ENCODE measurements around the gene GNAL.

Gene GNAL

DNA sequence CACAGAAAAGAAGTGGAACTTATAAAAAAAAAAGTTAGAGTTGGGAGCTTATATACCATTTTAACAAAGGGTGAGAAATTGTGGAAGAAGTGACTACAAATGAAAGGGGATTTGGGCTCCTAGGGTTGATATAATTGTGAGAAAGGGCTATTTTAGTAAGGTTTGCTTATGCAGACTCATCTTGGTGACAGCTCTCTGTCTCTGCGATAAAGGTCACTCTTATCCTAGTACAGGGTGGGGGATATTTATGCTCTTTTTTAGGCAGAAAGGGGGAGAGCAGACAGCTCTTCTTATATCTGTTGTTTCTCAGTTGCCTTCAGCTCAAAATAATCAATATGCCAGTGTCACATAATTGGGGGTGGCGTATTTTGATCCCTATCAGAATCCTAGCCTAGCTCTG lies 130.9 kb downstream of the GNAL start:
- DNase-seq (ENCODE audit: low read depth, low spot score): no peak
- H3K36me3 ChIP-seq (ENCODE audit: insufficient read depth, low read length): no peaks in the 10 kb centered on the region
- H3K4me3 ChIP-seq: no peak overlapping the region
- no peaks in the 10 kb centered on the region for H3K9me3 ChIP-seq (ENCODE audit: low read depth, low read length)
- no peak for TF ChIP-seq EZH2 (IDR thresholded peaks at IDR 0.05)
- TF ChIP-seq FOXP2 (optimal IDR thresholded peaks at IDR 0.05; ENCODE audit: control extremely low read depth, extremely low read length, insufficient read depth): no peak
- H3K9ac ChIP-seq (ENCODE audit: insufficient read length): no peak overlapping the region
- H3K27ac ChIP-seq: no peak overlapping the region

DNA sequence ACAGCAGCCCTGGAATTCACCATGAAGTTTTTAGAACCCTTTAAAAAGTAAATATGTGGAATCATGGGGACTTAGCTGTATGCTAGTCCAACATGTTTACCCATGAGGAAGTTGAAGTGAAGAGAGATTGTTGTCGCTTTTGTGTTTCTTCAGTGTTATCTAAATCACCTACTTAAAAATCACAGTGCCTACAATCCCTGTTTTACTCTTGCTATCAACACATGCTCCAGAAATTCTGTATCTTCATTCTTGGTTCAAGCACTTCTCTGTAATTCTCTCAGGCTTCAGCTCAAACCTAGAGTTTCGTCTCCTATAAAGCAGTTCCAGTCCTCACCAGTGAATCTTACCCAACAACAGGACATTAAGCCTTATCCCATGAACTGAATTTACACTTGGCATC lies 131.6 kb downstream of the GNAL start:
- no peak for TF ChIP-seq EZH2 (IDR thresholded peaks at IDR 0.05)
- no peak for TF ChIP-seq FOXP2 (optimal IDR thresholded peaks at IDR 0.05; ENCODE audit: control extremely low read depth, extremely low read length, insufficient read depth)
- no peak for TF ChIP-seq POLR2AphosphoS5 (IDR thresholded peaks at IDR 0.05; ENCODE audit: borderline replicate concordance, low read depth, low read length)
- Histone ChIP-seq H3K4me3 (no peak overlapping the region), H3K9ac (ENCODE audit: insufficient read length) (no peak overlapping the region), H3K9me3 (ENCODE audit: low read depth, low read length) (no peaks in the 10 kb centered on the region), H3K36me3 (ENCODE audit: insufficient read depth, low read length) (no peaks in the 10 kb centered on the region), H3K27ac (no peak overlapping the region)
- DNase-seq (ENCODE audit: low read depth, low spot score): no peak

DNA sequence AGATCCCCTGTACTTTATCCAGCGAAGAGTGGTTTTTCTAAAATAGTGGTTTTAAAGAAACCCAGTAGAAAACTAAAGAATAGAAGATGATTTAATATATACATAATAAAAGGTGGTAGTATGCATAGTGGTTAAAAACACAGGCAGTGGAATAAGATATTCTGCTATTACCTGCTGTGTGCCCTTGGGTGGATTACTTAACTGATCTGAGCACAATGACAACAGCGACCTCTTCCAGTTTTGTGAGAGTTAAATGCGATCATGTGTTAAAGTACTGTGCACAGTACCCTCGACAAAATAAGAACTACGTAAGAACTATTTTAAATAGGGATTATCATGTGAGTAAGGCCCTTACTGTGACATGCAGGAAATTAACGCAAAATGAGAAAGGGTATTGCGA lies 132.1 kb downstream of the GNAL start:
- DNase-seq (ENCODE audit: low read depth, low spot score): no peak
- no peaks in the 10 kb centered on the region for H3K9me3 ChIP-seq (ENCODE audit: low read depth, low read length)
- TF ChIP-seq FOXP2 (optimal IDR thresholded peaks at IDR 0.05; ENCODE audit: control extremely low read depth, extremely low read length, insufficient read depth): no peak
- H3K27ac ChIP-seq: no peak overlapping the region
- no peak overlapping the region for H3K4me3 ChIP-seq
- H3K9ac ChIP-seq (ENCODE audit: insufficient read length): no peak overlapping the region
- no peaks in the 10 kb centered on the region for H3K36me3 ChIP-seq (ENCODE audit: insufficient read depth, low read length)

DNA sequence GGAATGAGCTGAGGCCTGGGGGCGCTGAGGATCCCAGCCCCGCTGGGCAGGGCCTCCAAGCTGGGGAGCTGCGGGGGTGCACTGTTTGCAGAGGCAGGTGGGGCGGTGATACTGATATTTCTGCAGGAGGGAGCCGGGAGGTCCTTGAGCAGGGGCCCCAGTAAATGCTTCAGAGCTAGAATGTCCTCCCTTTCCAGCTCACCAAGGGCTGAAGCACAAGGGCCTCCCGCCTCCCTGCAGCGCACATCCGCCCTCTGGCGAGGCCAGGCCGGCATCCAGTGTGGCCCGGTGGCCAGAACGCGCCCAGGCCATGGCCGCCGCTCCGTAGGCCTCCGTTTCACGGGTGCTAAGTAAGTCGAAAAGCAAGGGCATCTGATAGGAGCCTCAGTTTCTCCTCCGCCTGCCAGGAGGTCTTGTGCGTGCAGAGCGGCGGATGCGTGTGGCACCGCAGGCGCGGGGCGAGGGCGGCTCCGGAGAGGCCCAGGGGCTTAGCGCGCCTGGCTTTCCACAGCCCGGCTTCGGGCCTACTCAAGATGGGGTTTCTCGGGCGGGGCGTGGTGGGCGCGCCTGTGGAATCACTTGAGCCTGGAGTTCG lies 132.7 kb downstream of the GNAL start:
- no peak for TF ChIP-seq POLR2AphosphoS5 (IDR thresholded peaks at IDR 0.05; ENCODE audit: borderline replicate concordance, low read depth, low read length)
- no peak for TF ChIP-seq FOXP2 (optimal IDR thresholded peaks at IDR 0.05; ENCODE audit: control extremely low read depth, extremely low read length, insufficient read depth)
- TF ChIP-seq EZH2 (IDR thresholded peaks at IDR 0.05): no peak
- DNase-seq (ENCODE audit: low read depth, low spot score): no peak
- H3K4me3 ChIP-seq: no peak overlapping the region
- H3K9ac ChIP-seq (ENCODE audit: insufficient read length): no peak overlapping the region
- H3K9me3 ChIP-seq (ENCODE audit: low read depth, low read length): no peaks in the 10 kb centered on the region
- H3K27ac ChIP-seq: no peak overlapping the region
- H3K36me3 ChIP-seq (ENCODE audit: insufficient read depth, low read length): no peaks in the 10 kb centered on the region

DNA sequence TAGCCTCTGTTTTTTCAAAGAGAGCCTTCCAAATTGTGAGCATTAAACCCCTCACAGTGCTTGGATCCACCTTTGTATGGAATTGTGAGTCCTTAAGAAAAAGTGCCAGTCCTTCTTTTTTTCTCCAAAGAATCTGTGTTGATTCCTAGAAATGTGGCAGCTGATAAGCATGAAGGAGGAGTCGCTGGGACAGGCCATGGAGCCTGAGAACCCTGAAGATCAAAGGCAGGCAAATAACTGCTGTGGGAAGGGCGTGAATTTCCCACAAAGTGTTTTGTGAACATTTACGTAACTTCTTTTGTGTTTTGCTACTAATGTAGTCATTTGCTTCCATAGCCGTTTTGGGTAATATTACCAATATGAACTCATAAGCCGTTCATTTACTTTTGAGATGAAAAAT lies 134.5 kb downstream of the GNAL start:
- H3K9ac ChIP-seq (ENCODE audit: insufficient read length): no peak overlapping the region
- H3K9me3 ChIP-seq (ENCODE audit: low read depth, low read length): no peaks in the 10 kb centered on the region
- no peak overlapping the region for H3K27ac ChIP-seq
- no peaks in the 10 kb centered on the region for H3K36me3 ChIP-seq (ENCODE audit: insufficient read depth, low read length)
- H3K4me3 ChIP-seq: no peak overlapping the region
- no peak for DNase-seq (ENCODE audit: low read depth, low spot score)
- TF ChIP-seq FOXP2 (optimal IDR thresholded peaks at IDR 0.05; ENCODE audit: control extremely low read depth, extremely low read length, insufficient read depth) (no peak), POLR2AphosphoS5 (IDR thresholded peaks at IDR 0.05; ENCODE audit: borderline replicate concordance, low read depth, low read length) (no peak), EZH2 (IDR thresholded peaks at IDR 0.05) (no peak)

DNA sequence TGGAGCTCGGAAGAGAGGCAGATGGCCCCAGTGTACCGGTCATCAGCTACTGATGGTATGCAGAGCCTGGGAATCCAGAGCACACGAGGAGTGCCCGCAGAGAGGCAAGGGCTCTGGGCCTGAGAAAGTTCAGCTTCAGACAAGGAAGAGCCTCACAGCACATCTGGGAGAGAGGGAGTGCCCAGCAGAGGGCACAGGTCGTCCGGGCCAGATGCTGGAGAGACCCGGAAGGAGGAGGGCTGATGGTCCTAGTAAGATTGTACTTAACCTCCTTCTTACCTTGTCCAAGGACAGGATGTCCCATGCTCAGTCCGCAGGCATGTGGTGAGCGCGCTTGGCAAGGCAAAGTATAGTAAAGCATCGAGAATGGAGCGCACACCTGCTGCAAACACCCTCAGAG lies 137.8 kb downstream of the GNAL start:
- Histone ChIP-seq H3K9me3 (ENCODE audit: low read depth, low read length) (no peaks in the 10 kb centered on the region), H3K9ac (ENCODE audit: insufficient read length) (no peak overlapping the region), H3K4me3 (no peak overlapping the region), H3K36me3 (ENCODE audit: insufficient read depth, low read length) (no peaks in the 10 kb centered on the region), H3K27ac (no peak overlapping the region)
- no peak for TF ChIP-seq FOXP2 (optimal IDR thresholded peaks at IDR 0.05; ENCODE audit: control extremely low read depth, extremely low read length, insufficient read depth)
- no peak for TF ChIP-seq EZH2 (IDR thresholded peaks at IDR 0.05)
- TF ChIP-seq POLR2AphosphoS5 (IDR thresholded peaks at IDR 0.05; ENCODE audit: borderline replicate concordance, low read depth, low read length): no peak
- DNase-seq (ENCODE audit: low read depth, low spot score): no peak

DNA sequence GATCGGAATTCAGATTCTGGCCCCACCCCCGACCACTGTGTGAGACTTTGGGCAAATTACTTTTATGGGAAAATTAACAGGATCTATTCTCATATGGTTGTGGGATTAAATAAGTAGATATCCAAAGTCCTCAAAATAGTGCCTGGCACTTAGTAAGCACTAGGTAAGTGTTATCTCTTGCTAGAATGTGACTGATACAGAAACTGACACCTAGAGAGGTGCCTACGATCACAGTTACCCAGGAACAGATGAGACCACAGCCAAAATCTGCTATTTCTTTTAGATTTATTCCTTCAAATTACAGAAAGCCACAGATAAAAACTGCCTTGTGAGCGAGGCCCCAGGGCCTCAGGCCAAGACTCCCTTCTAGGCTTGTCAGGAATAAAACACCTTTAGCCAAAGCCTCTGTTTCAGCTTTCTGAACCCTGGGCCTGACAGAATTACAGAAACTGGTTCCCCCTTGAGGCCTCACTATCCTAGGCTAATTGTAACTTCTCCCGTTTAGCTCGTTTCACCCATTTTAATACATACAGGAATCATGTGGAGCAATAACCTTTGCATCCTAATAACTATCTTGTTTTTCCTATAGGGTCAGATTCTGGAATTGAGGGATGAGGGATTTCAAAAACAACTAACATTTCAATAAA lies 139.8 kb downstream of the GNAL start:
- DNase-seq (ENCODE audit: low read depth, low spot score): no peak
- Histone ChIP-seq H3K27ac (no peak overlapping the region), H3K9me3 (ENCODE audit: low read depth, low read length) (no peaks in the 10 kb centered on the region), H3K4me3 (no peak overlapping the region), H3K36me3 (ENCODE audit: insufficient read depth, low read length) (no peaks in the 10 kb centered on the region), H3K9ac (ENCODE audit: insufficient read length) (peak overlapping the region; percentile 37)
- TF ChIP-seq EZH2 (IDR thresholded peaks at IDR 0.05): no peak
- TF ChIP-seq POLR2AphosphoS5 (IDR thresholded peaks at IDR 0.05; ENCODE audit: borderline replicate concordance, low read depth, low read length): no peak
- TF ChIP-seq FOXP2 (optimal IDR thresholded peaks at IDR 0.05; ENCODE audit: control extremely low read depth, extremely low read length, insufficient read depth): no peak

DNA sequence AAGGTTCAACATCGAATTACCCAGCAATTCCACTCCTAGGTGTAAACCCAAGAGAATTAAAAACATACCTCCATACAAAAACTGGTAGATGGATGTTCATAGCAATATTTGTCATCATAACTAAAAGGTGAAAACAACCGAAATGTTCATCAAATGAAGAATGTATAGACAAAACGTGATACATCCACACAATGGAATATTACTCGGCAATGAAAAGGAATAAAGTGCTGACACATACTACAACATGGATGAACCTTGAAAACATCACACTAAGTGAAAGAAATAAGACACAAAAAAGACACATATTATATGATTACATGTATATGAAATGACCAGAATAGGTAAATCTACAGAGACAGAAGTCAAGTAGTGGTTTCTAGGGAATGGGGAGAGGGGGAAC lies 141.5 kb downstream of the GNAL start:
- H3K36me3 ChIP-seq (ENCODE audit: insufficient read depth, low read length): no peaks in the 10 kb centered on the region
- no peak overlapping the region for H3K27ac ChIP-seq
- TF ChIP-seq FOXP2 (optimal IDR thresholded peaks at IDR 0.05; ENCODE audit: control extremely low read depth, extremely low read length, insufficient read depth) (no peak), POLR2AphosphoS5 (IDR thresholded peaks at IDR 0.05; ENCODE audit: borderline replicate concordance, low read depth, low read length) (no peak), EZH2 (IDR thresholded peaks at IDR 0.05) (no peak)
- no peak overlapping the region for H3K9ac ChIP-seq (ENCODE audit: insufficient read length)
- no peaks in the 10 kb centered on the region for H3K9me3 ChIP-seq (ENCODE audit: low read depth, low read length)
- no peak for DNase-seq (ENCODE audit: low read depth, low spot score)
- H3K4me3 ChIP-seq: no peak overlapping the region

DNA sequence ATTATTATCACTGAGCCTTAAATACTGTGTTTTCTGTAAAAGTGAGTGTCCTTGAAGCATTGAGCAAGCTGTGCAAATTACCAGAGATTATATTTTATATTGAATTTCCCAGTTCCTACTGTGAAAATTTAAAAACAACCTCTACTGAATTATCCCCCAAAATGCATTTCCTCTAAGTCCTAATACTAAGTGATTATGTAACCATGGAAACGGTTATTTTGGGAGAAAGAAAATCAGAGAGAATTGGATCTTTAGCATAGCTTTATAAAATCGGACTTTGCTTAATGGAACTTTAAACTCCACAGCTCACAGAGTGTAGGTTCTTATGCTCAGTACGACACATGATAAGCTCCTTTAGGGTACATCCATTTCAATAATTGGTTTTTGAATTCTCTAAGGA lies 142.9 kb downstream of the GNAL start:
- Histone ChIP-seq H3K36me3 (ENCODE audit: insufficient read depth, low read length) (no peaks in the 10 kb centered on the region), H3K27ac (no peak overlapping the region), H3K9me3 (ENCODE audit: low read depth, low read length) (no peaks in the 10 kb centered on the region), H3K4me3 (no peak overlapping the region), H3K9ac (ENCODE audit: insufficient read length) (no peak overlapping the region)
- TF ChIP-seq FOXP2 (optimal IDR thresholded peaks at IDR 0.05; ENCODE audit: control extremely low read depth, extremely low read length, insufficient read depth): no peak
- TF ChIP-seq POLR2AphosphoS5 (IDR thresholded peaks at IDR 0.05; ENCODE audit: borderline replicate concordance, low read depth, low read length): no peak
- no peak for TF ChIP-seq EZH2 (IDR thresholded peaks at IDR 0.05)
- no peak for DNase-seq (ENCODE audit: low read depth, low spot score)
